Lower lobe of right lung (tissue), 2 donors: Measurements from ENCODE around the gene CHKA. TPM values are rescaled to one million over a fixed set of nuclear protein-coding genes. Genes with fewer than 3 reads are reported as not detected.

Experiments
- ATAC-seq, 2 donors: fragments of 200-7000 bp; cut with Tn5 transposase; one replicate each; pipeline ENCODE4 v1.9.1; 2020 to 2022; ENCODE audit warnings: mild to moderate bottlenecking in 2 of 2, moderate library complexity in 2 of 2
- DNase-seq: peaks from one replicate; pipeline ENCODE4 v3.0.0-alpha.2; 2020
- H3K27ac ChIP-seq: fragments of 200-600 bp; one replicate; pipeline ENCODE4 v1.8.0; 2022
- H3K27me3 ChIP-seq: fragments of 200-600 bp; one replicate; pipeline ENCODE4 v1.8.0; 2022; ENCODE audit warnings: low read depth
- H3K36me3 ChIP-seq: fragments of 200-600 bp; one replicate; pipeline ENCODE4 v1.8.0; 2022; ENCODE audit warnings: mild to moderate bottlenecking
- H3K4me1 ChIP-seq: fragments of 200-600 bp; one replicate; pipeline ENCODE4 v1.8.0; 2022
- H3K4me3 ChIP-seq: fragments of 200-600 bp; one replicate; pipeline ENCODE4 v1.8.0; 2022; ENCODE audit warnings: mild to moderate bottlenecking
- H3K9me3 ChIP-seq: fragments of 200-600 bp; one replicate; pipeline ENCODE4 v1.8.0; 2022
- intact Hi-C: fragments of 100-400 bp; cut with DNase I; formaldehyde crosslinking; loops from one replicate; pipeline ENCODE4 v1.11.0; 2022
- total RNA-seq: library from RNA; stranded (reverse); fragmentation: NEBNext Ultra II Directional; extraction: Animal tissue kit (Norgen Biotek cat#: 25700); gene quantifications from one replicate; pipeline ENCODE4 v1.2.1, GENCODE V29; 2021
- TF ChIP-seq, protein P1 (sequence below): fragments of 200-600 bp; IDR thresholded peaks from one replicate; pipeline ENCODE4 v1.8.0; 2022; ENCODE audit warnings: antibody characterized with exemption, mild to moderate bottlenecking
- donor health status: DM: no; HTN: yes; CAD: no; lungs with severe emphysema.

CHKA gene
- total RNA-seq, 1 donor from 2014 or later, result 43.0 TPM

DNA sequence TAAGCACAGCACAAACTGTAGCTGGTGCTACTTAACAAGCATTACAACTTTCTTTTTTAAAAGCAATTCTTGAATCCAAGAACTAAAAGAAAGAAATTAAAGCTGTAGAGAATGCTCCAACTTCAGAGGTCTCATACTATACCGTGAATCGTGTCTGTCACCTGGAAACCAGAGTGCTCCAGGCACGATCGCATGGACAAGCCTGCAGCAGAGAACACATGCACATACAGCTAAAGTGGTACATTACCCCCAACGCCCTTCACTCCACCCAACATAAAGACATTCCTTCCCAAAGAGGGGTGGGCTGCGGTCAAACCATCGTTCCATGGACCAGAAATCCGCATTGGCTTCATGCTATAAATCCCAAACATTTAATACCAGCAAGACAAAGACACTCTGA lies 31.5 kb downstream of the CHKA start:
- peaks cover 11% of the 10 kb centered on the region for H3K4me1 ChIP-seq
- no peaks in the 10 kb centered on the region for H3K36me3 ChIP-seq
- no peaks in the 10 kb centered on the region for H3K27me3 ChIP-seq
- intact Hi-C loops, result no loop called here
- H3K27ac ChIP-seq, result peak overlapping the region; percentile 39
- no peak overlapping the region for H3K4me3 ChIP-seq
- H3K9me3 ChIP-seq, result no peaks in the 10 kb centered on the region
- TF ChIP-seq, protein P1, sequence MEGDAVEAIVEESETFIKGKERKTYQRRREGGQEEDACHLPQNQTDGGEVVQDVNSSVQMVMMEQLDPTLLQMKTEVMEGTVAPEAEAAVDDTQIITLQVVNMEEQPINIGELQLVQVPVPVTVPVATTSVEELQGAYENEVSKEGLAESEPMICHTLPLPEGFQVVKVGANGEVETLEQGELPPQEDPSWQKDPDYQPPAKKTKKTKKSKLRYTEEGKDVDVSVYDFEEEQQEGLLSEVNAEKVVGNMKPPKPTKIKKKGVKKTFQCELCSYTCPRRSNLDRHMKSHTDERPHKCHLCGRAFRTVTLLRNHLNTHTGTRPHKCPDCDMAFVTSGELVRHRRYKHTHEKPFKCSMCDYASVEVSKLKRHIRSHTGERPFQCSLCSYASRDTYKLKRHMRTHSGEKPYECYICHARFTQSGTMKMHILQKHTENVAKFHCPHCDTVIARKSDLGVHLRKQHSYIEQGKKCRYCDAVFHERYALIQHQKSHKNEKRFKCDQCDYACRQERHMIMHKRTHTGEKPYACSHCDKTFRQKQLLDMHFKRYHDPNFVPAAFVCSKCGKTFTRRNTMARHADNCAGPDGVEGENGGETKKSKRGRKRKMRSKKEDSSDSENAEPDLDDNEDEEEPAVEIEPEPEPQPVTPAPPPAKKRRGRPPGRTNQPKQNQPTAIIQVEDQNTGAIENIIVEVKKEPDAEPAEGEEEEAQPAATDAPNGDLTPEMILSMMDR, result no peak
- ATAC-seq, result peak in 1 of 2 donors; percentile 46
- DNase-seq, result no peak

DNA sequence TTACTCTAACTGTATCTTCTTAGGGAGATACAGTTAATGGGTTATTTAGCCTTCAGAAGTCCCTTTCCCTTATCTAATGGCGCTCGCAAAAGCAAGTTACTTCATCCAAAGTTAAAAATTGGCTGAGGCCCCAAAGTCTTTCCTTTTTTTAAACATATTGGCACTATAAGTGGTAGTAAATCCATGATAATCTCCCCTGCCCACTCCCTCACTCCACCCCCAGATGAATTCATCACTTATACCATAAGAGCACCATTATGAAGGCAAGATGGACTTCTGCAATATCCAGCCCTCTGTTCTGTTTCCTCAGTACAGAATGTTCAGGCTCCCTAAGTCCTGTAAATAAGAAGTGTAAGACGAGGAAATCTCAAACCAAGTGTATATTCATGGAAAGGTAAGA lies 37.7 kb downstream of the CHKA start:
- Histone ChIP-seq H3K27ac (no peak overlapping the region), H3K27me3 (no peaks in the 10 kb centered on the region), H3K4me3 (no peak overlapping the region), H3K36me3 (peaks cover 23% of the 10 kb centered on the region), H3K9me3 (no peaks in the 10 kb centered on the region), H3K4me1 (peaks cover 7% of the 10 kb centered on the region)
- intact Hi-C loops, result no loop called here
- TF ChIP-seq, protein P1, result no peak
- no peak for DNase-seq
- no peak for ATAC-seq

DNA sequence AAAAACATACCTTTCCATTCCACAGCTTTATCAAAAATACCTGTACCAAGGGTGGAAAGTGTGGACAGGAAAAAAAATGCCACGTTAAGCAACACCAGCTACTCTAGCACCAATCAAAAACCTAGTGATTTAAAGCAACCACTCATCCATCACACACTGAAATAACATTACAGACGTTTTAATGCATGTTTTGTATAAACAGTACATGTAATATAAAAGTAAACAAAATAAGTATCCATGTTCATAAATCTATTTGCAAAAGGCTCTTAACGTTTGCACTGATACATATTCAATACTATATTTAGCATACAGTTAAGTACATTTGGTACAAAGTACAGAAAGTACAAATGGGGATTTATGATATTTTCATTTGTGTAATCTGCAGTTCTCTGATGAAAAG lies 38.7 kb downstream of the CHKA start:
- peaks cover 23% of the 10 kb centered on the region for H3K36me3 ChIP-seq
- no peak overlapping the region for H3K4me3 ChIP-seq
- H3K27ac ChIP-seq, result no peak overlapping the region
- no peaks in the 10 kb centered on the region for H3K9me3 ChIP-seq
- TF ChIP-seq, protein P1, result no peak
- no peak for DNase-seq
- no peak for ATAC-seq
- intact Hi-C loops, result no loop called here
- H3K4me1 ChIP-seq, result peaks cover 7% of the 10 kb centered on the region
- no peaks in the 10 kb centered on the region for H3K27me3 ChIP-seq

DNA sequence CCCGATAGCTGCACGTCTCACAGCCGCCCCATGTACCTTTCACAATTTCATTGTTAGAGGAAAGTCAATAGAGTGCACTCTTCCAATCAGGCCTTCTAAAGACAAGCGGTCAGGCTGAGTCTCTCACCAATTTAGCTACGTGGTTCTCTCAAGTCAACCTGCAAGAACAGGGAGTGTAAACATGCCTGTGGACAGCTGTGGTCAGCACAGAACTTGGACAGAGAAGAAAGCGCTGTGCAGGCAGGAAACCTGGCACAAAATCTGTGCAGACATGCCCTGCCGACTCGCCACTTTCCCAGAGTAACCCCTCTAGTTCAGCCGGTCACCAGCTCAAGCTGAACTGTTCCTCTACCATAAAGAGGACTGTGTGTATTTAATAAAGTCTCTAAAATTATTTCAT lies 39.5 kb downstream of the CHKA start:
- Histone ChIP-seq H3K9me3 (no peaks in the 10 kb centered on the region), H3K27ac (peak overlapping the region; percentile 2), H3K36me3 (peaks cover 23% of the 10 kb centered on the region), H3K4me1 (peaks cover 7% of the 10 kb centered on the region), H3K4me3 (no peak overlapping the region), H3K27me3 (no peaks in the 10 kb centered on the region)
- intact Hi-C loops, result no loop called here
- peak; percentile 61 to 80 for ATAC-seq
- TF ChIP-seq, protein P1, result no peak
- DNase-seq, result no peak

DNA sequence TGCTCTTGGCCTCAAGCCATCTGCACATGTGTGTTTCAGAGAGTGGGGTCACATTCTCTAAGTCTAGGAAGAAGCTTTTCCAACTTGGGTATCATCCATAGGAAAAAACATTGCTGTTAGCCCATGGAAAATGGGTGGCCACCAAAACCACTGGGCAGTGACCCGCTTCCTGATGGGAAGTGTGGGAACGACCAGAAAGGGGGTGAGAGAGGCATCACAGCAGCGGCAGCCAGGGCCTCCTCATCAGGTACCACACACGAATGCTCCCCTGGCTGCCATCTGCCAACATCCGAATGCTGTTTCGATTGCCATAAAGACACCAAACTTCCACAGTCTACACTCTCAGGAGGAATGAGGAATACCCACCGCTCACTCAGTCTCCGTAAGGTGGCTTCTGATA lies 40.3 kb downstream of the CHKA start:
- no peak for ATAC-seq
- H3K27me3 ChIP-seq, result no peaks in the 10 kb centered on the region
- H3K9me3 ChIP-seq, result no peaks in the 10 kb centered on the region
- peaks cover 7% of the 10 kb centered on the region for H3K4me1 ChIP-seq
- peaks cover 23% of the 10 kb centered on the region for H3K36me3 ChIP-seq
- no peak overlapping the region for H3K4me3 ChIP-seq
- TF ChIP-seq, protein P1, result no peak
- no peak overlapping the region for H3K27ac ChIP-seq
- intact Hi-C loops, result no loop called here
- no peak for DNase-seq
